ENCODE data around the gene YARS1.

- no peak for TF ChIP-seq CTCF (IDR thresholded peaks at IDR 0.05; ENCODE audit: low read depth, low read length, poor library complexity, severe bottlenecking)
- no peak for TF ChIP-seq EZH2phosphoT487 (IDR thresholded peaks at IDR 0.05; ENCODE audit: borderline replicate concordance, low read length)
Observed at GRCh38 chr1:32770221-32770731, 46.9 kb downstream of the YARS1 start.
